WTC11 (cell line): Measurements from ENCODE around the gene MINDY4B. TPM values are rescaled to one million over a fixed set of nuclear protein-coding genes. Genes with fewer than 3 reads are reported as not detected.

Source experiments
- ATAC-seq: fragments of 200-7000 bp; cut with Tn5 transposase; 2 replicates; pipeline ENCODE4 v1.10.0; 2021; ENCODE audit warnings: mild to moderate bottlenecking, moderate library complexity
- CTCF ChIA-PET: fragments of 300-600 bp; sonication (Branson Sonifier 250); formaldehyde crosslinking; loops from one replicate; lab custom pipeline; 2021; ENCODE audit warnings: antibody characterized with exemption; lab: Charles Lee
- POLR2A ChIA-PET: fragments of 350-600 bp; sonication (Branson Sonifier 250); formaldehyde crosslinking; loops from one replicate; lab custom pipeline; 2021; ENCODE audit warnings: antibody characterized with exemption; lab: Charles Lee
- DNase-seq: peaks from one replicate; pipeline ENCODE4 v3.0.0; 2021; ENCODE audit warnings: low spot score
- H3K27ac Mint-ChIP-seq: 2 replicates; pipeline ENCODE4 v1.8.0; 2021; ENCODE audit warnings: mixed read lengths
- H3K27me3 Mint-ChIP-seq: 2 replicates; pipeline ENCODE4 v1.8.0; 2021; ENCODE audit warnings: low read depth, mild to moderate bottlenecking, moderate library complexity, mixed read lengths
- H3K36me3 Mint-ChIP-seq: 2 replicates; pipeline ENCODE4 v1.8.0; 2021; ENCODE audit warnings: mixed read lengths
- H3K4me1 Mint-ChIP-seq: 2 replicates; pipeline ENCODE4 v1.8.0; 2022; ENCODE audit warnings: mixed read lengths
- H3K4me3 Mint-ChIP-seq: 2 replicates; pipeline ENCODE4 v1.8.0; 2021; ENCODE audit warnings: mild to moderate bottlenecking, moderate library complexity, mixed read lengths
- H3K9me3 Mint-ChIP-seq: 2 replicates; pipeline ENCODE4 v1.8.0; 2021; ENCODE audit warnings: mixed read lengths
- EMX1 ChIP-seq: fragments of 250-450 bp; sonication (Bioruptor Pico); IDR thresholded peaks from 2 replicates; pipeline ENCODE4 v1.8.0; 2021; ENCODE audit warnings: mild to moderate bottlenecking
- ESRRA ChIP-seq: sonication (generic); formaldehyde crosslinking; IDR thresholded peaks from 2 replicates; pipeline ENCODE4 v1.8.1; 2022; ENCODE audit warnings: mild to moderate bottlenecking, missing genetic modification reagents, borderline replicate concordance
- HMGA2 ChIP-seq: fragments of 250-450 bp; sonication (Bioruptor Pico); IDR thresholded peaks from 2 replicates; pipeline ENCODE4 v1.4.0; 2021; ENCODE audit warnings: mild to moderate bottlenecking, moderate library complexity
- JAZF1 ChIP-seq: fragments of 250-450 bp; sonication (Bioruptor Pico); IDR thresholded peaks from 2 replicates; pipeline ENCODE4 v1.9.0; 2021; ENCODE audit warnings: moderate library complexity, mild to moderate bottlenecking, inconsistent platforms
- KAT7 ChIP-seq: sonication (generic); formaldehyde crosslinking; IDR thresholded peaks from 2 replicates; pipeline ENCODE4 v1.8.1; 2023; ENCODE audit warnings: missing genetic modification reagents, mild to moderate bottlenecking, borderline replicate concordance
- TEAD1 ChIP-seq: sonication (generic); formaldehyde crosslinking; IDR thresholded peaks from 2 replicates; pipeline ENCODE4 v1.8.0; 2022; ENCODE audit warnings: mild to moderate bottlenecking, missing genetic modification reagents
- ZBTB21 ChIP-seq: sonication (generic); formaldehyde crosslinking; IDR thresholded peaks from 2 replicates; pipeline ENCODE4 v1.8.1; 2023; ENCODE audit warnings: mild to moderate bottlenecking, missing genetic modification reagents, borderline replicate concordance
- total RNA-seq: library from RNA; stranded (reverse); gene quantifications from 3 replicates; pipeline ENCODE4 v1.2.3, GENCODE V29; 2021
- TF ChIP-seq, protein P1 (sequence below): sonication (generic); formaldehyde crosslinking; IDR thresholded peaks from 2 replicates; pipeline ENCODE4 v1.8.1; 2023; ENCODE audit warnings: mild to moderate bottlenecking, moderate library complexity, missing genetic modification reagents
- TF ChIP-seq, protein P2 (sequence below): fragments of 250-450 bp; sonication (Bioruptor Pico); conservative IDR thresholded peaks from 2 replicates; pipeline ENCODE4 v1.9.0; 2021; ENCODE audit warnings: mild to moderate bottlenecking
- TF ChIP-seq, protein P3 (sequence below): sonication (generic); formaldehyde crosslinking; IDR thresholded peaks from 2 replicates; pipeline ENCODE4 v1.8.1; 2022; ENCODE audit warnings: mild to moderate bottlenecking, moderate library complexity, missing genetic modification reagents
- TF ChIP-seq, protein P4 (sequence below): fragments of 250-450 bp; sonication (Bioruptor Pico); IDR thresholded peaks from 2 replicates; pipeline ENCODE4 v1.8.0; 2021; ENCODE audit warnings: mild to moderate bottlenecking
- TF ChIP-seq, protein P5 (sequence below): sonication (generic); formaldehyde crosslinking; IDR thresholded peaks from 2 replicates; pipeline ENCODE4 v1.8.0; 2023; ENCODE audit warnings: missing genetic modification reagents
- TF ChIP-seq, protein P6 (sequence below): sonication (generic); formaldehyde crosslinking; conservative IDR thresholded peaks from 2 replicates; pipeline ENCODE4 v1.8.1; 2023; ENCODE audit warnings: mild to moderate bottlenecking, low read depth, missing genetic modification reagents, moderate library complexity
- TF ChIP-seq, protein P7 (sequence below): sonication (generic); formaldehyde crosslinking; IDR thresholded peaks from 2 replicates; pipeline ENCODE4 v1.8.0; 2022; ENCODE audit warnings: mild to moderate bottlenecking, missing genetic modification reagents
- TF ChIP-seq, protein P8 (sequence below): sonication (generic); formaldehyde crosslinking; IDR thresholded peaks from 2 replicates; pipeline ENCODE4 v1.8.0; 2022; ENCODE audit warnings: mild to moderate bottlenecking, missing genetic modification reagents

MINDY4B gene
- total RNA-seq, 1 experiment from 2014 or later: not detected

DNA sequence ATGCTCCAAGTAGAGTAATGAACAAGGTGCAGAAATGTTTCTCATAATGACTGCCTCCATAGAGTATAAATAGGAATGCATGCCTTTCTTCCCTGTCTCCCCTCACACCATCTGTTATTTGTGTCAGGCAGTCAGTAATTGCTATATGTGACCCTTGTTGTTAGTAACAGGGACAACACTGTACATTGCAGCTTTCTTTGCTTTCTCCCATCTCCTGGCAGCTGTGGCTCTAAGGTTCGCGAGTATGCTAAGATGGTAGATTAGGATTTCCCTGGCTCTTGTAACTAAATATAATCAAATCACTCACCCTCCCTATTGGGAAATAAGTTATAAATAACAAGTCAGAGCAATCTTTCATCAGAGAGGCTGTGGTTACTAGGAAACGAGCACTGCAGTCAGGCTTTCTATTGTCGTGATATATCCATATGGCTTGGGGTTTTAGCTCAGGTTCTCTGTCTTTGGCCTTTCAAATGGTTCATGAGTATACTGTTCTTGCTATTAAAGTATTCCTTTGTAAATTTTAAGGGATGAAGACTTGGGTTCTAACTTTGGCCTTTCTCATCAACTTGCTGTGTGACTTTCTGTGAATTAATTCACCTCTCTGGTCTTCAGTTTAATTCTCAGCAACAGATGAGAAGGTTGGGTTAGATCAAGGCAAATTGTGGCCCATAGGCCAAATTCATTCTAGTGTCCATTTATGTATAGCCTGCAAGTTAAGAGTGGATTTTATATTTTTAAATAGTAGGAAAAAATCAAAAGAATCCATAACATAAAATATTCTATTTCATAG, 8.1 kb upstream of the MINDY4B start:
- Mint-ChIP-seq H3K27ac (no peak overlapping the region), H3K27me3 (no peaks in the 10 kb centered on the region), H3K4me1 (peaks cover 9% of the 10 kb centered on the region), H3K36me3 (no peaks in the 10 kb centered on the region), H3K4me3 (no peak overlapping the region), H3K9me3 (no peaks in the 10 kb centered on the region)
- POLR2A ChIA-PET: no interaction called here
- ATAC-seq: no peak
- CTCF ChIA-PET: interaction anchor here (1.3 to 2.0 kb wide), 3 partner anchors 12 to 16 kb away, joined by 3 to 11 read pairs (median 5); no protein-coding TSS in a partner anchor
- TF ChIP-seq, protein P1, sequence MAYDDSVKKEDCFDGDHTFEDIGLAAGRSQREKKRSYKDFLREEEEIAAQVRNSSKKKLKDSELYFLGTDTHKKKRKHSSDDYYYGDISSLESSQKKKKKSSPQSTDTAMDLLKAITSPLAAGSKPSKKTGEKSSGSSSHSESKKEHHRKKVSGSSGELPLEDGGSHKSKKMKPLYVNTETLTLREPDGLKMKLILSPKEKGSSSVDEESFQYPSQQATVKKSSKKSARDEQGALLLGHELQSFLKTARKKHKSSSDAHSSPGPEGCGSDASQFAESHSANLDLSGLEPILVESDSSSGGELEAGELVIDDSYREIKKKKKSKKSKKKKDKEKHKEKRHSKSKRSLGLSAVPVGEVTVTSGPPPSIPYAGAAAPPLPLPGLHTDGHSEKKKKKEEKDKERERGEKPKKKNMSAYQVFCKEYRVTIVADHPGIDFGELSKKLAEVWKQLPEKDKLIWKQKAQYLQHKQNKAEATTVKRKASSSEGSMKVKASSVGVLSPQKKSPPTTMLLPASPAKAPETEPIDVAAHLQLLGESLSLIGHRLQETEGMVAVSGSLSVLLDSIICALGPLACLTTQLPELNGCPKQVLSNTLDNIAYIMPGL (CRISPR knock-in tag): no peak
- TF ChIP-seq TEAD1 (CRISPR knock-in tag) (no peak), HMGA2 (no peak), EMX1 (CRISPR knock-in tag) (no peak), JAZF1 (CRISPR knock-in tag) (no peak), ESRRA (CRISPR knock-in tag) (no peak), ZBTB21 (CRISPR knock-in tag) (no peak), KAT7 (CRISPR knock-in tag) (no peak)
- TF ChIP-seq, protein P2, sequence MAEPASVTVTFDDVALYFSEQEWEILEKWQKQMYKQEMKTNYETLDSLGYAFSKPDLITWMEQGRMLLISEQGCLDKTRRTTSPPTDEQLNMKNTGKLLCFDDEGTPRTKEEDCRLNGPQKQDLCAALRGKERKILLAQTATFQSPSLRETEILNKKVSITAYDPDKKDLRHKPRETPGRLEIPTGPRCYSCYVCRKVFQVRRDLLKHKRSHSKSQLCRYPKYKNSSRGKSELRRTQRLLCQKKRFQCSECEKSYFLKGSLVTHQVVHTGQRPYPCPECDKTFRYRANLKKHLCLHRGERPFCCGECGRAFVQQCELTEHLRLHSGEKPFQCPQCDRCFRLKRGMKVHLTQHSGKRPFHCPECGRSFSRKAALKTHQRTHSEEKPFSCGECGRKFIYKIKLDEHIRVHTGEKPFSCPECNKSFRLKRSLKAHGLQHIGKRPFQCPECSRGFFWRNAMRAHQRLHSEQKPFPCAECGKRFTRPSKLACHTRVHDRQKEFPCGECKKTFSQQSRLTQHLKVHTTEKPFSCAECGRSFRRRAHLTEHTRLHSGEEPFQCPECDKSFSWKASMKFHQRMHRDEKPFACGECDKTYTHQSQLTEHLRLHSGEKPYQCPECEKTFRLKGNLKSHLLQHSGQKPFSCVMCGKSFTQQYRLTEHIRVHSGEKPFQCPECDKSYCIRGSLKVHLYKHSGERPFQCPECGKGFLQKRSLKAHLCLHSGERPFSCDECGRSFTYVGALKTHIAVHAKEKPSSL (CRISPR knock-in tag): no peak
- TF ChIP-seq, protein P3, sequence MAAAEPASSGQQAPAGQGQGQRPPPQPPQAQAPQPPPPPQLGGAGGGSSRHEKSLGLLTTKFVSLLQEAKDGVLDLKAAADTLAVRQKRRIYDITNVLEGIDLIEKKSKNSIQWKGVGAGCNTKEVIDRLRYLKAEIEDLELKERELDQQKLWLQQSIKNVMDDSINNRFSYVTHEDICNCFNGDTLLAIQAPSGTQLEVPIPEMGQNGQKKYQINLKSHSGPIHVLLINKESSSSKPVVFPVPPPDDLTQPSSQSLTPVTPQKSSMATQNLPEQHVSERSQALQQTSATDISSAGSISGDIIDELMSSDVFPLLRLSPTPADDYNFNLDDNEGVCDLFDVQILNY (CRISPR knock-in tag): no peak
- TF ChIP-seq, protein P4, sequence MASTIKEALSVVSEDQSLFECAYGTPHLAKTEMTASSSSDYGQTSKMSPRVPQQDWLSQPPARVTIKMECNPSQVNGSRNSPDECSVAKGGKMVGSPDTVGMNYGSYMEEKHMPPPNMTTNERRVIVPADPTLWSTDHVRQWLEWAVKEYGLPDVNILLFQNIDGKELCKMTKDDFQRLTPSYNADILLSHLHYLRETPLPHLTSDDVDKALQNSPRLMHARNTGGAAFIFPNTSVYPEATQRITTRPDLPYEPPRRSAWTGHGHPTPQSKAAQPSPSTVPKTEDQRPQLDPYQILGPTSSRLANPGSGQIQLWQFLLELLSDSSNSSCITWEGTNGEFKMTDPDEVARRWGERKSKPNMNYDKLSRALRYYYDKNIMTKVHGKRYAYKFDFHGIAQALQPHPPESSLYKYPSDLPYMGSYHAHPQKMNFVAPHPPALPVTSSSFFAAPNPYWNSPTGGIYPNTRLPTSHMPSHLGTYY (CRISPR knock-in tag): no peak
- TF ChIP-seq, protein P5, sequence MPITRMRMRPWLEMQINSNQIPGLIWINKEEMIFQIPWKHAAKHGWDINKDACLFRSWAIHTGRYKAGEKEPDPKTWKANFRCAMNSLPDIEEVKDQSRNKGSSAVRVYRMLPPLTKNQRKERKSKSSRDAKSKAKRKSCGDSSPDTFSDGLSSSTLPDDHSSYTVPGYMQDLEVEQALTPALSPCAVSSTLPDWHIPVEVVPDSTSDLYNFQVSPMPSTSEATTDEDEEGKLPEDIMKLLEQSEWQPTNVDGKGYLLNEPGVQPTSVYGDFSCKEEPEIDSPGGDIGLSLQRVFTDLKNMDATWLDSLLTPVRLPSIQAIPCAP (CRISPR knock-in tag): no peak
- TF ChIP-seq, protein P6, sequence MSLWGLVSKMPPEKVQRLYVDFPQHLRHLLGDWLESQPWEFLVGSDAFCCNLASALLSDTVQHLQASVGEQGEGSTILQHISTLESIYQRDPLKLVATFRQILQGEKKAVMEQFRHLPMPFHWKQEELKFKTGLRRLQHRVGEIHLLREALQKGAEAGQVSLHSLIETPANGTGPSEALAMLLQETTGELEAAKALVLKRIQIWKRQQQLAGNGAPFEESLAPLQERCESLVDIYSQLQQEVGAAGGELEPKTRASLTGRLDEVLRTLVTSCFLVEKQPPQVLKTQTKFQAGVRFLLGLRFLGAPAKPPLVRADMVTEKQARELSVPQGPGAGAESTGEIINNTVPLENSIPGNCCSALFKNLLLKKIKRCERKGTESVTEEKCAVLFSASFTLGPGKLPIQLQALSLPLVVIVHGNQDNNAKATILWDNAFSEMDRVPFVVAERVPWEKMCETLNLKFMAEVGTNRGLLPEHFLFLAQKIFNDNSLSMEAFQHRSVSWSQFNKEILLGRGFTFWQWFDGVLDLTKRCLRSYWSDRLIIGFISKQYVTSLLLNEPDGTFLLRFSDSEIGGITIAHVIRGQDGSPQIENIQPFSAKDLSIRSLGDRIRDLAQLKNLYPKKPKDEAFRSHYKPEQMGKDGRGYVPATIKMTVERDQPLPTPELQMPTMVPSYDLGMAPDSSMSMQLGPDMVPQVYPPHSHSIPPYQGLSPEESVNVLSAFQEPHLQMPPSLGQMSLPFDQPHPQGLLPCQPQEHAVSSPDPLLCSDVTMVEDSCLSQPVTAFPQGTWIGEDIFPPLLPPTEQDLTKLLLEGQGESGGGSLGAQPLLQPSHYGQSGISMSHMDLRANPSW (CRISPR knock-in tag): no peak
- TF ChIP-seq, protein P7, sequence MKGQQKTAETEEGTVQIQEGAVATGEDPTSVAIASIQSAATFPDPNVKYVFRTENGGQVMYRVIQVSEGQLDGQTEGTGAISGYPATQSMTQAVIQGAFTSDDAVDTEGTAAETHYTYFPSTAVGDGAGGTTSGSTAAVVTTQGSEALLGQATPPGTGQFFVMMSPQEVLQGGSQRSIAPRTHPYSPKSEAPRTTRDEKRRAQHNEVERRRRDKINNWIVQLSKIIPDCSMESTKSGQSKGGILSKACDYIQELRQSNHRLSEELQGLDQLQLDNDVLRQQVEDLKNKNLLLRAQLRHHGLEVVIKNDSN (CRISPR knock-in tag): no peak
- TF ChIP-seq, protein P8, sequence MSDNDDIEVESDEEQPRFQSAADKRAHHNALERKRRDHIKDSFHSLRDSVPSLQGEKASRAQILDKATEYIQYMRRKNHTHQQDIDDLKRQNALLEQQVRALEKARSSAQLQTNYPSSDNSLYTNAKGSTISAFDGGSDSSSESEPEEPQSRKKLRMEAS: no peak
- DNase-seq: no peak
